K562 (cell line): ENCODE data around the gene SLC17A8. TPM values are rescaled to one million over a fixed set of nuclear protein-coding genes. Genes with fewer than 3 reads are reported as not detected.

ENCODE experiments used
- ATAC-seq: fragments of 200-7000 bp; cut with Tn5 transposase; 3 replicates; pipeline ENCODE4 v1.9.1; 2020; ENCODE audit warnings: moderate library complexity
- BruUV-seq: library from RNA; stranded (reverse); fragments of 400-500 nt; replicated peaks from 2 replicates; lab custom pipeline; 2021; lab: Mats Ljungman, UMichigan
- CTCF ChIA-PET: fragments of 300-600 bp; formaldehyde crosslinking; extraction: SDS; loops from one replicate; lab custom pipeline; 2021; ENCODE audit warnings: low intra/inter-chr PET ratio; lab: Yijun Ruan, JAX
- POLR2A ChIA-PET: fragments of 300-600, 350-650 bp; sonication (Branson Sonifier 250); formaldehyde crosslinking; extraction: SDS; loops from one replicate; lab custom pipeline; 2021; ENCODE audit warnings: antibody characterized with exemption, inconsistent platforms; lab: Yijun Ruan, JAX
- DNase-seq, 4 experiments: peaks; one replicate each; pipeline versions ENCODE4 v3.0.0 to v3.0.0-alpha.2; 2011 to 2018; ENCODE audit warnings: low spot score in 3 of 4, mixed read lengths in 3 of 4; ENCODE audit errors: extremely low read depth in 1 of 4
- FAIRE-seq: peaks from 2 replicates; lab custom pipeline; 2011; peaks lifted over from hg19 to GRCh38; lab: Jason Lieb, UNC
- H2AFZ ChIP-seq: 2 replicates; pipeline ENCODE4 v1.6.0; 2011; ENCODE audit warnings: low read depth, low read length, control low read depth, inconsistent platforms
- H3K27ac ChIP-seq: fragments of 200-600 bp; 3 replicates; pipeline ENCODE4 v1.8.0; 2011; ENCODE audit warnings: low read depth, mild to moderate bottlenecking, control low read depth, inconsistent platforms, low read length, moderate library complexity, mixed read lengths; ENCODE audit errors: extremely low read depth
- H3K27me3 ChIP-seq, 2 experiments: fragments of 300-600 bp in 1 of 2; 2 replicates in 1 of 2; 3 replicates in 1 of 2; pipeline versions ENCODE4 v1.6.0 to v1.8.0; 2011; ENCODE audit warnings: inconsistent platforms in 2 of 2, low read length in 2 of 2, mild to moderate bottlenecking in 1 of 2, mixed read lengths in 1 of 2, moderate library complexity in 1 of 2; ENCODE audit not compliant: control insufficient read depth in 2 of 2, insufficient read depth in 2 of 2
- H3K36me3 ChIP-seq: fragments of 300-600 bp; 3 replicates; pipeline ENCODE4 v1.8.0; 2011; ENCODE audit warnings: mild to moderate bottlenecking, low read length, inconsistent platforms; ENCODE audit not compliant: control insufficient read depth, insufficient read depth
- H3K4me1 ChIP-seq, 2 experiments: fragments of 200-600 bp in 1 of 2; replicated peaks in 1 of 2; 2 replicates in 1 of 2; 3 replicates in 1 of 2; pipeline versions ENCODE4 v1.5.1 to v1.8.0; 2011; ENCODE audit warnings: inconsistent platforms in 2 of 2, low read length in 2 of 2, mild to moderate bottlenecking in 1 of 2, mixed read lengths in 1 of 2, moderate library complexity in 1 of 2; ENCODE audit not compliant: control insufficient read depth in 2 of 2, insufficient read depth in 2 of 2
- H3K4me2 ChIP-seq: 2 replicates; pipeline ENCODE4 v1.6.1; 2011; ENCODE audit warnings: low read length, control low read depth, inconsistent platforms, mixed read lengths; ENCODE audit not compliant: insufficient read depth
- H3K4me3 ChIP-seq: fragments of 200-600 bp; sonication (generic), shearing (Covaris generic); 2 replicates; pipeline ENCODE4 v1.5.1; 2016; ENCODE audit warnings: control low read depth, inconsistent platforms
- H3K79me2 ChIP-seq: fragments of 200-600 bp; 3 replicates; pipeline ENCODE4 v1.8.0; 2011; ENCODE audit warnings: low read length, inconsistent platforms; ENCODE audit not compliant: control insufficient read depth, insufficient read depth
- H3K9ac ChIP-seq, 2 experiments: 2 replicates each; pipeline versions ENCODE4 v1.6.0 to v1.6.1; 2011; ENCODE audit warnings: low read depth in 2 of 2, low read length in 2 of 2, control low read depth in 1 of 2, inconsistent platforms in 1 of 2, mild to moderate bottlenecking in 1 of 2, mixed read lengths in 1 of 2; ENCODE audit not compliant: insufficient read depth in 1 of 2
- H3K9me1 ChIP-seq: one replicate; pipeline ENCODE4 v1.6.0; 2011; ENCODE audit warnings: inconsistent platforms, mild to moderate bottlenecking, low read length, moderate library complexity; ENCODE audit not compliant: control insufficient read depth, insufficient read depth
- H3K9me3 ChIP-seq: replicated peaks from 2 replicates; pipeline ENCODE4 v1.5.1; 2011; ENCODE audit warnings: low read depth, low read length, inconsistent platforms; ENCODE audit not compliant: control insufficient read depth, insufficient read depth
- H4K20me1 ChIP-seq: replicated peaks from 2 replicates; pipeline ENCODE4 v1.6.1; 2011; ENCODE audit warnings: low read length, inconsistent platforms, mixed read lengths; ENCODE audit not compliant: control insufficient read depth, insufficient read depth
- CREBBP ChIP-seq: IDR thresholded peaks from one replicate; pipeline ENCODE4 v1.6.1; 2012; ENCODE audit warnings: low read depth, mild to moderate bottlenecking, control low read depth, inconsistent platforms, low read length
- RBM25 ChIP-seq: fragments of 200-400 bp; formaldehyde crosslinking; IDR thresholded peaks from 2 replicates; pipeline ENCODE4 v1.6.1; 2018; ENCODE audit warnings: low read length, low read depth, moderate library complexity; ENCODE audit not compliant: severe bottlenecking
- RFX1 ChIP-seq: fragments of 450-650 bp; IDR thresholded peaks from 2 replicates; pipeline ENCODE4 v1.6.1; 2016; ENCODE audit warnings: mild to moderate bottlenecking, moderate library complexity
- ZFP36 ChIP-seq: fragments of 150-350 bp; IDR thresholded peaks from 2 replicates; pipeline ENCODE4 v1.6.1; 2018; ENCODE audit warnings: low read length, low read depth; ENCODE audit not compliant: partially characterized antibody
- ZNF431 ChIP-seq: sonication (generic); formaldehyde crosslinking; IDR thresholded peaks from 2 replicates; pipeline ENCODE4 v1.8.0; 2022; ENCODE audit warnings: mild to moderate bottlenecking, missing genetic modification reagents
- WGBS: fragments of 100-300 bp; shearing (Covaris generic); methylation state at CpG from one replicate; pipeline ENCODE4 v1.1.6; 2016; ENCODE audit warnings: low coverage, mixed read lengths; ENCODE audit not compliant: insufficient coverage; ENCODE audit errors: missing lambda C conversion rate; 5-methylcytosine and 5-hydroxymethylcytosine counted together
- in situ Hi-C: fragments of 300-500 bp; cut with MboI; formaldehyde crosslinking; loops from 4 replicates; pipeline ENCODE4 v1.15.0; 2018; ENCODE audit warnings: inconsistent platforms, mixed read lengths
- intact Hi-C: fragments of 100-400 bp; cut with micrococcal nuclease; formaldehyde crosslinking; loops from 2 replicates; pipeline ENCODE4 v1.14.2; 2022
- polyA plus RNA-seq, 8 experiments: library from polyadenylated mRNA; depleted of rRNA in 4 of 8; stranded (reverse) in 5 of 8; unstranded in 3 of 8; fragments of >200 nt; fragmentation: Nextera tagmentation in 2 of 8; fragmentation: Illumina TruSeq in 1 of 8; extraction: Ambion mirVana in 2 of 8; extraction: Trizol in 1 of 8; gene quantifications; 2 replicates each; pipeline versions ENCODE4 v1.2.1 to v1.2.3, GENCODE V29; 2011 to 2014; ENCODE audit warnings: inconsistent platforms in 1 of 8, missing spikeins in 1 of 8
- total RNA-seq, 7 experiments: library from RNA; depleted of rRNA in 6 of 7; stranded (reverse); fragments of >200 nt in 6 of 7; fragmentation: Illumina TruSeq in 2 of 7; extraction: Trizol in 2 of 7; gene quantifications; 2 replicates each; pipeline versions ENCODE4 v1.2.1 to v1.2.3, GENCODE V29; 2011 to 2021; ENCODE audit warnings: low replicate concordance in 1 of 7

Gene SLC17A8
- total and polyA plus RNA-seq, 9 of the 15 experiments (the other 6 are each of a cell fraction or from before 2014, with no cell fraction given): 0.03 TPM; not detected in 8

- Histone ChIP-seq H3K9me1 (no peaks in the 10 kb centered on the region), H3K27me3 (peaks cover 0 to 17% of the 10 kb centered on the region in 2 experiments; a peak in 2 of 5 replicates)
- TF ChIP-seq CREBBP (no peak), RBM25 (peak; percentile 94), ZFP36 (peak; percentile 76)
- TF ChIP-seq, all 486 proteins: peak for 2
- H3K79me2 ChIP-seq: no peaks in the 10 kb centered on the region
- H3K9ac ChIP-seq: no peak overlapping the region
- no peak for FAIRE-seq
- no peaks in the 10 kb centered on the region for H3K4me1 ChIP-seq
- no TSS peak for BruUV-seq
- POLR2A ChIA-PET: no interaction called here
- H2AFZ ChIP-seq: no peak overlapping the region
- in situ Hi-C loops (no loop called here), intact Hi-C loops (no loop called here)
- ATAC-seq: no peak
- no peak for DNase-seq
- H3K36me3 ChIP-seq: no peaks in the 10 kb centered on the region
- H4K20me1 ChIP-seq: no peaks in the 10 kb centered on the region
- no peaks in the 10 kb centered on the region for H3K9me3 ChIP-seq
- no peak overlapping the region for H3K27ac ChIP-seq
- H3K4me2 ChIP-seq: no peak overlapping the region
- H3K4me3 ChIP-seq: no peak overlapping the region
- CTCF ChIA-PET: no interaction called here
Measured at GRCh38 chr12:100360450-100360849, 3.6 kb downstream of the SLC17A8 start.

GRCh38 chr12:100364324-100364723 lies 7.5 kb downstream of the SLC17A8 start:
- no TSS peak for BruUV-seq
- Histone ChIP-seq H3K4me1 (no peaks in the 10 kb centered on the region), H2AFZ (no peak overlapping the region), H3K9me1 (no peaks in the 10 kb centered on the region), H3K27me3 (peaks cover 0 to 7% of the 10 kb centered on the region in 2 experiments; a peak in 2 of 5 replicates), H3K9ac (peak overlapping the region in 1 of 2 experiments; percentile 17; a peak in 1 of 4 replicates), H3K4me2 (no peak overlapping the region), H3K9me3 (no peaks in the 10 kb centered on the region), H4K20me1 (no peaks in the 10 kb centered on the region), H3K36me3 (no peaks in the 10 kb centered on the region), H3K27ac (no peak overlapping the region), H3K79me2 (no peaks in the 10 kb centered on the region), H3K4me3 (no peak overlapping the region)
- FAIRE-seq: no peak
- no peak for DNase-seq
- intact Hi-C loops (no loop called here), in situ Hi-C loops (no loop called here)
- CTCF ChIA-PET: no interaction called here
- POLR2A ChIA-PET: no interaction called here
- WGBS: 3% methylated on average over 4 of the region's 4 CpGs
- no peak for TF ChIP-seq ZNF431 (CRISPR knock-in tag)
- TF ChIP-seq RFX1: peak; percentile 25; the same call in 1 of the 2 replicates
- peak; percentile 36; the same call in 1 of the 3 replicates for ATAC-seq
